ENCODE data around the gene SPATA31C2. TPM values are rescaled to one million over a fixed set of nuclear protein-coding genes. Genes with fewer than 3 reads are reported as not detected.

Gene SPATA31C2
- total RNA-seq, 1 experiment from 2014 or later = 0.15 TPM

DNA sequence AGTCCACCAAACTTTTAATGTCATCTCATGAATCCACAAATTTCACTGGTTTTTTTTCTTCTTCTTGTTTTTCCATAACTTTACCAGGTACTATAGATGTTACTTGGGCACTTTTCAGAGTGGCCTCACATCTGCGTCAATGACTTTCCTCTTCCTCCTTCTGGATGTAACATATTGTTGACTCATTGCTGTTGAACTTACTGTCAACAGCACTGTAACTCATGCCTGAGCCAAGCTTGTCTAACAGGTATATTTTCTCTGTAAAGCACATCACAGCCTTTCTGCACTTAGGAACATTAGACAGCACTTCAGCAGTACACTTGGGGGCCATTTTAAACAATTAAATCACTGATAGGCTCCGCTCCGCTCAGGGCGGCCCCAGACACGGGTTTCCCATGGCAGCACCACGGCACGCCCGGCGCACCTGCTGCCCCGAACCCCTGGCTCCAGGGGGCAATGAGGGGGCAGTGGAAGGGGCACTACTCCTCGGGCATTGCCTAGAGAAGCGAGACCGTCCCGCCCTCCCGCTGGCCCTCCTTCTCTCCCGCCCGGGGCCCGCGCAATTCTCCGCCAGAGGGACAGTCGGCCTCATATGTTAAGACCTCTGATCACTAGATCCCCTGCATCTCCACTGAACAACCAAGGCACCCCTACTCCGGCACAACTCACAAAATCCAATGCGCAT, 41.9 kb upstream of the SPATA31C2 start:
- no peaks in the 10 kb centered on the region for H3K79me2 ChIP-seq (ENCODE audit: insufficient read depth, low read length)
- no peak overlapping the region for H4K5ac ChIP-seq (ENCODE audit: insufficient read length, low read depth, low read length)
- no peaks in the 10 kb centered on the region for H3K79me1 ChIP-seq (ENCODE audit: insufficient read depth, low read depth, low read length, poor library complexity, severe bottlenecking)
- Mint-ChIP-seq H3K4me1 (peaks cover 7 to 11% of the 10 kb centered on the region in 2 experiments; a peak in 3 of 4 replicates), H3K27ac (no peak overlapping the region), H3K4me3 (no peak overlapping the region), H3K27me3 (ENCODE audit: low read depth) (peaks cover 3% of the 10 kb centered on the region; the same call in 1 of the 2 replicates), H3K36me3 (ENCODE audit: insufficient read depth in 1 of 3, low read depth in 3 of 3) (peaks cover 0 to 2% (median 0%) of the 10 kb centered on the region in 3 experiments; a peak in 1 of 7 replicates), H3K9me3 (no peaks in the 10 kb centered on the region; a peak in 1 of 5 replicates)
- no peak overlapping the region for H2BK12ac ChIP-seq (ENCODE audit: insufficient read length, low read depth, low read length)
- no peak overlapping the region for H3K56ac ChIP-seq (ENCODE audit: insufficient read length, low read depth, low read length)
- no peak overlapping the region for H3K9ac ChIP-seq (ENCODE audit: extremely low read depth, insufficient read length, low read length)
- no peak overlapping the region for H3T11ph ChIP-seq (ENCODE audit: low read length)
- no peak overlapping the region for H2BK5ac ChIP-seq (ENCODE audit: insufficient read length, low read length)
- H3K4ac ChIP-seq (ENCODE audit: low read depth, low read length) = no peak overlapping the region
- no peak overlapping the region for H4K91ac ChIP-seq (ENCODE audit: insufficient read length, low read depth, low read length)
- H4K20me1 ChIP-seq (ENCODE audit: control insufficient read depth, insufficient read depth, insufficient read length) = no peaks in the 10 kb centered on the region
- H3K4me2 ChIP-seq (ENCODE audit: insufficient read depth, insufficient read length, low read length) = no peak overlapping the region
- H3K9me3 ChIP-seq (ENCODE audit: control insufficient read depth, low read depth, low read length) = no peaks in the 10 kb centered on the region
- no CpG with 5 or more reads among the region's 23 CpGs for WGBS (ENCODE audit: extremely low coverage, insufficient read length, low lambda C conversion rate)
- no peak overlapping the region for H2BK120ac ChIP-seq (ENCODE audit: low read depth, low read length, poor library complexity, severe bottlenecking)
- TF ChIP-seq, protein P1, sequence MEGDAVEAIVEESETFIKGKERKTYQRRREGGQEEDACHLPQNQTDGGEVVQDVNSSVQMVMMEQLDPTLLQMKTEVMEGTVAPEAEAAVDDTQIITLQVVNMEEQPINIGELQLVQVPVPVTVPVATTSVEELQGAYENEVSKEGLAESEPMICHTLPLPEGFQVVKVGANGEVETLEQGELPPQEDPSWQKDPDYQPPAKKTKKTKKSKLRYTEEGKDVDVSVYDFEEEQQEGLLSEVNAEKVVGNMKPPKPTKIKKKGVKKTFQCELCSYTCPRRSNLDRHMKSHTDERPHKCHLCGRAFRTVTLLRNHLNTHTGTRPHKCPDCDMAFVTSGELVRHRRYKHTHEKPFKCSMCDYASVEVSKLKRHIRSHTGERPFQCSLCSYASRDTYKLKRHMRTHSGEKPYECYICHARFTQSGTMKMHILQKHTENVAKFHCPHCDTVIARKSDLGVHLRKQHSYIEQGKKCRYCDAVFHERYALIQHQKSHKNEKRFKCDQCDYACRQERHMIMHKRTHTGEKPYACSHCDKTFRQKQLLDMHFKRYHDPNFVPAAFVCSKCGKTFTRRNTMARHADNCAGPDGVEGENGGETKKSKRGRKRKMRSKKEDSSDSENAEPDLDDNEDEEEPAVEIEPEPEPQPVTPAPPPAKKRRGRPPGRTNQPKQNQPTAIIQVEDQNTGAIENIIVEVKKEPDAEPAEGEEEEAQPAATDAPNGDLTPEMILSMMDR (conservative IDR thresholded peaks at IDR 0.05) = no peak
- no peak overlapping the region for H2AK5ac ChIP-seq (ENCODE audit: insufficient read length, low read length)
- DNase-seq = no peak
- no peak overlapping the region for H3K18ac ChIP-seq (ENCODE audit: insufficient read length, low read depth, low read length)
- H3K14ac ChIP-seq (ENCODE audit: insufficient read depth, low read length) = no peak overlapping the region
- H2BK20ac ChIP-seq (ENCODE audit: low read depth, low read length, poor library complexity, severe bottlenecking) = no peak overlapping the region
- no peak overlapping the region for H2BK15ac ChIP-seq (ENCODE audit: low read depth, low read length)
- no peaks in the 10 kb centered on the region for H3K27me3 ChIP-seq (ENCODE audit: insufficient read depth, low read length)
- H4K8ac ChIP-seq (replicated peaks; ENCODE audit: insufficient read length, low read depth, low read length) = no peak overlapping the region
- no peak overlapping the region for H2AFZ ChIP-seq (ENCODE audit: low read length)
- no peaks in the 10 kb centered on the region for H3K23me2 ChIP-seq (ENCODE audit: insufficient read length, low read depth, low read length, poor library complexity, severe bottlenecking)
- no peak overlapping the region for H3K23ac ChIP-seq (ENCODE audit: insufficient read length, low read depth, low read length)
- H3K4me1 ChIP-seq (ENCODE audit: insufficient read depth, low read length) = no peaks in the 10 kb centered on the region
- no peak overlapping the region for H3K27ac ChIP-seq (ENCODE audit: insufficient read length, low read depth, low read length)

All from H9 (cell line).